Activated CD8-positive, alpha-beta memory T cell treated with anti-CD3 and anti-CD28 coated beads, Interleukin-2, amount 50 U/mL, for 24 hours (primary cell): ENCODE measurements around the gene KATNAL2.

ENCODE experiments used
- DNase-seq: peaks from one replicate; pipeline ENCODE4 v3.0.0-alpha.2; 2020; ENCODE audit errors: extremely low read depth

Gene KATNAL2

GRCh38 chr18:46917108-46917802 lies at the start of gene KATNAL2, which contains the start of gene PIAS2:
TSS of gene KATNAL2 (plus strand) at chr18:46917602. CDS start at chr18:46946873, 29,271 bp downstream.
TSS of gene PIAS2 (minus strand) at chr18:46917507. CDS start at chr18:46917345, 162 bp downstream.
- DNase-seq = peak; percentile 31

- no peak for DNase-seq
Observed at GRCh38 chr18:46868169-46868921, 49.1 kb upstream of the KATNAL2 start.

GRCh38 chr18:46877329-46877987 lies 39.9 kb upstream of the KATNAL2 start:
- DNase-seq = no peak

- DNase-seq = no peak
Observed at GRCh38 chr18:46883180-46883579, 34.2 kb upstream of the KATNAL2 start.

GRCh38 chr18:46886893-46887292 lies 30.5 kb upstream of the KATNAL2 start:
- no peak for DNase-seq

GRCh38 chr18:46888965-46889364 lies 28.4 kb upstream of the KATNAL2 start:
- DNase-seq = no peak

GRCh38 chr18:46891742-46892214 lies 25.6 kb upstream of the KATNAL2 start:
- DNase-seq = no peak

GRCh38 chr18:46892842-46893241 lies 24.6 kb upstream of the KATNAL2 start:
- no peak for DNase-seq

- DNase-seq = no peak
Observed at GRCh38 chr18:46893360-46893759, 24.0 kb upstream of the KATNAL2 start.

GRCh38 chr18:46894124-46894523 lies 23.3 kb upstream of the KATNAL2 start:
- DNase-seq = no peak

- no peak for DNase-seq
Observed at GRCh38 chr18:46899274-46899948, 18.0 kb upstream of the KATNAL2 start.

GRCh38 chr18:46903406-46903805 lies 14.0 kb upstream of the KATNAL2 start:
- DNase-seq = no peak

- no peak for DNase-seq
Observed at GRCh38 chr18:46909497-46909896, 7.9 kb upstream of the KATNAL2 start.

GRCh38 chr18:46910856-46911255 lies 6.5 kb upstream of the KATNAL2 start:
- no peak for DNase-seq

GRCh38 chr18:46915800-46916550 lies 1.4 kb upstream of the KATNAL2 start:
- no peak for DNase-seq

- DNase-seq = no peak
Observed at GRCh38 chr18:46916551-46917107, 773 bp upstream of the KATNAL2 start.

- DNase-seq = no peak
Observed at GRCh38 chr18:46917803-46918600, 600 bp downstream of the KATNAL2 start.

GRCh38 chr18:46920067-46920466 lies 2.7 kb downstream of the KATNAL2 start:
- no peak for DNase-seq

GRCh38 chr18:46920653-46921052 lies 3.3 kb downstream of the KATNAL2 start:
- no peak for DNase-seq
